B cell (primary cell): ENCODE data around the gene OPHN1.

Source experiments
- EZH2 ChIP-seq: IDR thresholded peaks from 2 replicates; pipeline ENCODE4 v1.6.1; 2012; ENCODE audit warnings: borderline replicate concordance, low read depth, mild to moderate bottlenecking, moderate library complexity, low read length; ENCODE audit not compliant: insufficient read depth, poor library complexity, severe bottlenecking
- TF ChIP-seq, protein P1 (sequence below): fragments of 200-600 bp; IDR thresholded peaks from one replicate; pipeline ENCODE4 v1.8.0; 2022; ENCODE audit warnings: antibody characterized with exemption, mild to moderate bottlenecking

GRCh38 chrX:68261060-68261672 is 172.1 kb downstream of the OPHN1 start:
- TF ChIP-seq, protein P1, sequence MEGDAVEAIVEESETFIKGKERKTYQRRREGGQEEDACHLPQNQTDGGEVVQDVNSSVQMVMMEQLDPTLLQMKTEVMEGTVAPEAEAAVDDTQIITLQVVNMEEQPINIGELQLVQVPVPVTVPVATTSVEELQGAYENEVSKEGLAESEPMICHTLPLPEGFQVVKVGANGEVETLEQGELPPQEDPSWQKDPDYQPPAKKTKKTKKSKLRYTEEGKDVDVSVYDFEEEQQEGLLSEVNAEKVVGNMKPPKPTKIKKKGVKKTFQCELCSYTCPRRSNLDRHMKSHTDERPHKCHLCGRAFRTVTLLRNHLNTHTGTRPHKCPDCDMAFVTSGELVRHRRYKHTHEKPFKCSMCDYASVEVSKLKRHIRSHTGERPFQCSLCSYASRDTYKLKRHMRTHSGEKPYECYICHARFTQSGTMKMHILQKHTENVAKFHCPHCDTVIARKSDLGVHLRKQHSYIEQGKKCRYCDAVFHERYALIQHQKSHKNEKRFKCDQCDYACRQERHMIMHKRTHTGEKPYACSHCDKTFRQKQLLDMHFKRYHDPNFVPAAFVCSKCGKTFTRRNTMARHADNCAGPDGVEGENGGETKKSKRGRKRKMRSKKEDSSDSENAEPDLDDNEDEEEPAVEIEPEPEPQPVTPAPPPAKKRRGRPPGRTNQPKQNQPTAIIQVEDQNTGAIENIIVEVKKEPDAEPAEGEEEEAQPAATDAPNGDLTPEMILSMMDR: no peak
- no peak for TF ChIP-seq EZH2
